HG03060 (cell line): ENCODE measurements around the gene TIGD3.

Source experiments
- ATAC-seq: cut with Tn5 transposase; IDR thresholded peaks from one replicate; pipeline ENCODE4 v1.9.1; 2021; ENCODE audit warnings: low read depth, moderate number of reproducible peaks; ENCODE audit not compliant: unreplicated experiment

TIGD3 gene

DNA sequence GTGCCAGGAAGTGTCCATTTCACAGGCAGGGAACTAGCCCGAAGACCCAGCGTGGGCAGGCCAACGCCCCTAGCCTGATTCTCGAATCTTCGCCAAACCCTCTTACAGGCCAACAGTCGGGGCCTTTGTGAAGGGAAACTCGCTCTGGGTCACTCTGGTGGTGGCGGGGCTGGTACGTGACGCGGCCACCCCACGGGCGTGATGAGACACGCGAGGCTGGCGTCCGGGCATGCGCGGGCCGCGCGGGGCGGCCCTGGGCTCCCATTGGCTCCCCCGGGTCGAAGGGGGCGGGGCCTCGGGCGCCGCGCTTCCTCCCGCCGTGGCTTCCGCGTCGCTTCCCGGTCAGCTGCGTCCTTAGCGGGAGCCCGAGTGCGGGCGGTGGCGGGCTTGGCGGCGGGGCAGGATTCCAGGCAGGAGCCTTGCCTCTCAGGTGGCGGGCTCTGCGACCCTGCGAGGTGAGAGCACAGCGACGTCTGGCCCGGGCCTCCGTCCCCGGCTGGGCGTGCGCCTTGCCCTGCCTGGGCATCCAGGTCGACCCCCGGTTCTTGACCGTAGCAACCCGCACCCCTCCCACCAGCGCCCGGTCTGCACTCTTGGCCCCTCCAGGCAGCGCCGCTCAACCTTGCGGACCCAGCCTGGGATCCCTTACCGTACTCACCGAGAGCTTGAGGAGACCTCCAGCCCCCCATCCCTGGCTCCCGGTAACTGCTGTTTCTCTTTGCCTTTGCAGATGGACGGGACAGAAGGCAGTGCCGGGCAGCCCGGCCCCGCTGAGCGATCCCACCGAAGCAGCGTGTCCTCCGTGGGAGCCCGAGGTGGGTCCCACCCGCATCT, 32.0 kb downstream of the TIGD3 start, which contains the start of gene FRMD8:
TSS of gene FRMD8 (plus strand) at position 331 of the 834 bp plus-strand sequence. CDS start at position 731, 400 bp downstream.
- no peak for ATAC-seq

DNA sequence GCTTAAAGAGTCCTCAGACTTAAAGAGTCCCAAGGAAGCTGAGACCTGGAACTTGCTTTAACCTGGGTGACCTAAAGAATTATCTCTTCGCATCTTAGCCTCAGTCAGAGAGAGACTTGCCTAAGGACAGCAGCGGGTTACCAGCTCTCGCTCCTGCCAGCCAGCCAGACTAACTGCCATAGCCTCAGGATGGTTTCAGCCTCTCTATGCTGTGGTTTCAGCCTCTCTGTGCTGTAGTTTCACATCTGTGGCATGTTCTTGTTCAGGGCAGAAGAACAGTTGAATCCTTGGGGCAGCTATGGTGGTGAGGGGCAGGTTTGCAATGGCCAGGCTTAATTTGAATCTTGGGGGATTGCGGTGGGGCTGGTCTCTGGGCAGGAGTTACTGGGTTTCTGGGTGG, 34.2 kb downstream of the TIGD3 start:
- no peak for ATAC-seq

DNA sequence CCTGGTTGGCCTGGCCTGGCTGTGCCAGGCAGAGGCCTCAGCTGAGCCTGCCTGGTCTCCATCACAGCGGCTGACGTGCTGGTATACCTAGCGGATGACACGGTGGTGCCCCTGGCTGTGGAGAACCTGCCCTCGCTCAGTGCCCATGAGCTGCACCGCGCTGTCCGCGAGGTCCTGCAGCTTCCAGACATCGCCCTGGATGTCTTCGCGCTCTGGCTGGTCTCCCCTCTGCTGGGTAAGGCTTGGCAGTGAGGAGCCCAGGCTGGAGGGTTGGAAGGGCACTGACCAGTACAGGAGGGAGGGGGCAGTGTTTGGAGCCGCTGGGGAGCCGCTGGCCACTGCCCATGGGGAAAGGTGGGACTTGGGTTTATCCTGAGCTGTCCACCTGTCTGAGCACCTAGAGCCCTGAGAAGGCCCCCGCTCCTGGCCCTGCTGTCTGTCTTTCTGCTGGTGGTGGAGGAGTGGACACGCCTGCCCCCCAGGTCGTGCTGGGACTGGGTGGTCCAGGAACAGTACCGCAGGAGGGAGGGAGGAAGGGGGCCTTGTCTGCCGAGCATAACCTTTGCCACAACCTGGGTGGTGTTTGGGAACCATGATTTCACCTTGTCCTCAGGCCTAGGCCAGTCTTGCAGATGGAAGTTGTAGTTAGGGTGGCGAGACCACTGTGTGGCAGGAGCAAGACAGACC, 34.9 kb downstream of the TIGD3 start:
- ATAC-seq: no peak

DNA sequence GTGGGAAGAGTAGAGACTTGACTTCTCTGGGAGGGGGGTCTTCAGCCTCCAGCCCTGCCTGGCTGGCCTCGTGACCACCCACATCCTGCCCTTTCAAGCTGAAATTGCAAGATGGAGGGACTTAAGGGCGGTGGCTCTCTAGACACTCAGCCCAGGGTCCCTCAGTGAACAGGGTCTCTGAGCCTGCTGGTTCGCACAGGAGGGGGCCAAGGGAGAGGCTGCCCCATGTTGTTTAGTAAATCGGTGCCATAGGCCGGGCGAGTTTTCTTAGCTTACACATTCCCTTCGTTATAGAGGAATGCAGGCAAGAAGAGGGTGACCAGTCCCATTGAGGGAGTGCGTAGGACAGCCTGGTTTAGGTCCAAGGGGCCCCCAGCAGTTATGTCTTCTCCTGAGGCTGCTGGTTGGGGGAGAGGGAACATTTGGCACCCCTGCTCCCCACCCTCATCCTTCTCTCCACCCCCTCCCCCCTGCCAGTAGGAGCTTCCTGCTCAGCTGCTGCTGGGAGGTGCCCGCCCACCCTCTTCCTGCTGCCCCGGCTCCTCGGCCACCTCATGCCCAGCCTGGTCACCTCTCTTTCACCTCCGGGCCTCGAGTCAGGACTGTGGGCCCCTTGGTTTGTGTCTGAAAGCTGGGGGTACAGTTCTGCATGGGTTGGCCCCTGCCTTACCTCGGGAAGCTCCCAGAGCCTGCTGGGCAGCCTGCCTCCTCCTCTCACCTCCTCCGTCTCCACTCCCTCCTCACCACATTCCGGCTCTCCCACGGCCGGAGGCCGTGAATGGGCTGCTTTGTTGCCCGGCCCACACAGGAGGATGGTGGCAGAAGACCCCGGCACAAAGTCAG, 35.8 kb downstream of the TIGD3 start:
- ATAC-seq: no peak

DNA sequence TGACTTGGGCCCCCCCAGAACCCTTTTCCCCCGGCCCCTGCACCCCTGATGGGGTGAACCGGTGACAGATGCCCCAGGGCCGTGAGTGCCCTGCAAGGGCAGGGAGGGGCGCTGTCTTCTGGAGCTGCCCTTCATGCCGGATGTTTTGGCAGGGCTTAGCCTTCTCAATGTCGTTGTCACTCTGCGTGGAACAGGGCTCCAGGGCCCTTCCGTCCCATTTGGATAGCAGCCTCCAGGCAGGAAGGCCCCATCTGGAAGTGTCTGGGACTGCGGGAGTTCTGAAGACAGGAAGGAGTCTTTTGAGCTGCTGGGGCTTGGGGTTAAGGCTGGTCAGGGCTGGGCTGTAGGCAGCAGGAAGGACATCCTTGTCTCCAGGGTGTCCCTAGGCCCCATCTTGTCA, 36.4 kb downstream of the TIGD3 start:
- ATAC-seq: no peak

DNA sequence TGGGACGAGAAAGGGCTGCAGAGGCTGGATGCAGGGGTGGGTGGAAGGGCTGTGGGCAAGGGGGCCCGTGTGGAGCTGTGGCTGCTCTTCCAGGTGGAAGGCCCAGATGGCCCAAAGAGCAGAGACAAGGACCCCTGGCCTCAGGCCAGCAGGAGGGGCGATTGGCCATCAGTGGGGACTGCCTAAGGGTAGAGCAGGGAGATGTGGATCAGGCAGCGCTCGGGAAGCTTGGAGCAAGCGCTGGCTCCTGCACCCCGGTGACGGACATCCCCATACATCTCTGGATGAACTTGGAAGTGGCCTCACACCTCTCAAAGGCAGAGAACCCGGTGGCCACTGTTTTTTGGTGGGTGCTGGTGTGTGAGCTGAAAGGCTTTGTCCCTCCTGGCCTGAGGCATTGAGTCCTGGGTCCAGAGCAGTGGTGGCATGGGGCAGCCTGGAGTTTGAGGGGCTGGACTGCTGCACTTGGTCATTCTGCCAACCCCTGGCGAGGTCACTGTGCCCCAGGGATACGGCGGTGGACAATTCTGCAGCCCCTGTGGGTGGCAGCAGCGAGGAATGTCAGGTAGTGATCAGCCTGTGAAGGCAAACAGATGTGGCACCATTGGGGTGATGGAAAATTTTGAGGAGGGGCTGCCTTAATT, 37.8 kb downstream of the TIGD3 start:
- ATAC-seq: no peak

DNA sequence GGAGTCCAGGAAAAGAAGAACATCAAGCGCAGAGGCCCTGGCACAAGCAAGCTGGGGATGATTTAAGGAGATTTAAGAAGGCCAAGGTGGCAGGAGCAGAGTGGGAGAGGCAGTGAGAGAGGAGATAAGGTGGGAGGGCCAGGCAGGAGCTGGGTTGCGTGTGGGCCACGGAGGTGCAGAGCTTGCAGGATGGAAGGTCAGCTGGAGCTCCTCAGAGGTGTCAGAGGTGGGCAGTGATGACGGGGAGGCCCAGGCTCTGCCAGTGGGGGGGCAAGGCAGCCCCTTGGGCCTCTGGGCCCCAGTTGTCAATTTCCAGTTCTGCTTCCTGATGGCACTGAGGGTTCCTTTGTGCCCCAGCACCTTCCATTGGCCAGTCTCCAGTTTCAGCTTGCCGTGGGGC, 38.3 kb downstream of the TIGD3 start:
- ATAC-seq: no peak

DNA sequence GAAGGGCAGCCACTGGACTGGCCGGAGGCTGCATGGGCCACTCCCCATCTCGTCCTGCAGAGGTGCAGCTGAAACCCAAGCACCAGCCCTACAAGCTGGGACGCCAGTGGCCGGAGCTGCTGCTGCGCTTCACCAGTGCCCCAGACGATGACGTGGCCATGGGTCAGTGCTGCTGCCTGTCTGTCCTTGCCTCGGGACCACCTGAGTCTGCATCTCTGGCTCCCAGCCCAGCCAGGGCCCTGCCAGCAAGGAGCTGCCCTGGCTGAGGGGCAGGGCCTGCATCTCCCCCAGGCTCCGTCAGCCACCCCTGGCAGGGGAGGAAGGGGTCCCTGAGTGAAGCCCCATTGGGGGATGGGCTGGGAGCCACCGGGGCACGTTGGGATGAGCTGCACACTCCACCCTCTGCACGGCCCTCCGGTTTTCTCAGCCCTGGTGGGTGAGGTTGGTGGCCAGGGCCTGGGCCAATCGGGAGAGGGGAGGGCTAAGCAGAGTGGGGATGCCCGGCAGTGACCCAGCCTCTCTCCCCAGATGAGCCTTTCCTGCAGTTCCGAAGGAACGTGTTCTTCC, 39.0 kb downstream of the TIGD3 start:
- ATAC-seq: no peak

DNA sequence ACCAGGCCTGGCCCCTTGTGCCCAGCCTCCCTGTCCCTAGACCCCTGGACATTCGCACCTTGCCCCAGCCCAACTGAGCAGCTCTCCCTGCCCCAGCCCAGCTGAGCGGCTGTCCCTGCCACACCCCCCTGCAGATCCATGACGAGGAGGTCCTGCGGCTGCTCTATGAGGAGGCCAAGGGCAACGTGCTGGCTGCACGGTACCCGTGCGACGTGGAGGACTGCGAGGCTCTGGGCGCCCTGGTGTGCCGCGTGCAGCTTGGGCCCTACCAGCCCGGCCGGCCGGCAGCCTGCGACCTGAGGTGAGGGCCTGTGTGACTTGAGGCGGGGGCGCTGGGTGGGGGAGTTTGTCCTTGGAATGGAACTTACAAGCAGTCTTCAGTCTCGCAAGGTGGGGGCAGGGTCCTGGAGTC, 39.6 kb downstream of the TIGD3 start:
- ATAC-seq: no peak

DNA sequence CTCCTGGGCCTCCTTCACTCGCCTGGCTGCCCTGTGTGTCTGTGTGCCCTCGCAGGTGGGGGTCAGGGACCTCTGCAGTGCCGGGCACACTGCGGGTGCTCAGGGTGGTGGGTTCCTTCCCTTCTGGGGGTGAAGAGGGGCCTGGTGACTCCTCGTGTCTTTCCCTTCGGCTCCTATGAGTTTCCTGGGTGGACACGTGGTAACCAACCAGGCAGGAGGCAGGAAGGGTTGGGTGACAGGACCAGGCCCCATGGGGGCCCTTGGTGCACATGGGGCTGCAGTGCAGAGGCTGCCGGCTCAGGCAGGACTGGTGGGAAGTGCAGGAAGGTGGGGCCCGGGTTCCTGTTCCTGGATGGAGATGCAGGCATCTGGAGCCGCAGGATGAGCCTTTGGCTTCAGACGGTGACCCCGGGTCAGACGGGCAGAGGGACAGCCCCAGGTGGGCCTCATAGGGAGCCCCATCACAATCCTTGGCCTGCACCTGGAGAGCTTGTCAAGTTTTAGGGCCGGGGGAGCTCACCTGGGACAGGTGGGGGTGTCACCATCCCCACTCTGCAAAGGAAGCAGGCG, 41.5 kb downstream of the TIGD3 start:
- ATAC-seq: no peak

DNA sequence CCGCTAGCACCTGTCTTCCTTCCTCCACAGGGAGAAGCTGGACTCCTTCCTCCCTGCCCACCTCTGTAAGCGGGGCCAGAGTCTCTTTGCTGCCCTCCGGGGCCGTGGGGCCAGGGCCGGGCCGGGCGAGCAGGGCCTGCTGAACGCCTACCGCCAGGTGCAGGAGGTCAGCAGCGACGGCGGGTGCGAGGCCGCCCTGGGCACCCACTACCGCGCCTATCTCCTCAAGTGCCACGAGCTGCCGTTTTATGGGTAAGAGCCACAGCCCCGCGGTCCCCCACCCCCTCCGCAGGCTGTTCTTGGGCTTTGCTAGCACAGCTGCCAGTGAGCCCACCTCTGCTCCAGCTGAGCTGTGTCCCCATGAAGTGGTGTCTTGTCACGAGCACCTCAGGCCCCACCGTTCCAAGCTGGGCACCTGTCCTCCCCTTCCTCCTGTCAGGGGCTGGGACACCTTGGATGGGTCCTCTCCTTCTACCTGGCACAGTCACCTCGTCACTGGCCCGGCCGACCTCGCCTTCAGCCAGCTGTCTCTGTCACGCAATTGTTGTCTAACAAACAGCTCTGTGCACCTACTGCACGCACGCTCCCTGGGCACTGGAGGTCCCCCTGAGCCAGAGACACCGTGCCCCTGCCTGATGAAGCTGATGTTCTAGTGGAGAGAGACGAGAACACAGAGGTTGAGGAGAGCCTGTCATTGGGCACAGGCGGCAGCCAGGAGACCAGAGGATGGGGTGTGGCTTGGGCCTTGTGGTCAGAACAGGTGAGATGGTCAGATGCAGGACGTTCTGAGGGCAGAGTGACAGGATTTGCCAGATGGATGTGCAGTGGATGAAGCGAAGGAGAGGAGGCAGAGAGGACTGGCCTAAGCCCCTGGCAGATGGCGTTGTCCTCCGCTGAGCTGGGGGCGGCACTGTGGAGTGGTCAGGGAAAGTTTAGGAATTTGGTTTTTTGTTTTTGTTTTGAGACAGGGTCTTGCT, 42.5 kb downstream of the TIGD3 start:
- no peak for ATAC-seq

DNA sequence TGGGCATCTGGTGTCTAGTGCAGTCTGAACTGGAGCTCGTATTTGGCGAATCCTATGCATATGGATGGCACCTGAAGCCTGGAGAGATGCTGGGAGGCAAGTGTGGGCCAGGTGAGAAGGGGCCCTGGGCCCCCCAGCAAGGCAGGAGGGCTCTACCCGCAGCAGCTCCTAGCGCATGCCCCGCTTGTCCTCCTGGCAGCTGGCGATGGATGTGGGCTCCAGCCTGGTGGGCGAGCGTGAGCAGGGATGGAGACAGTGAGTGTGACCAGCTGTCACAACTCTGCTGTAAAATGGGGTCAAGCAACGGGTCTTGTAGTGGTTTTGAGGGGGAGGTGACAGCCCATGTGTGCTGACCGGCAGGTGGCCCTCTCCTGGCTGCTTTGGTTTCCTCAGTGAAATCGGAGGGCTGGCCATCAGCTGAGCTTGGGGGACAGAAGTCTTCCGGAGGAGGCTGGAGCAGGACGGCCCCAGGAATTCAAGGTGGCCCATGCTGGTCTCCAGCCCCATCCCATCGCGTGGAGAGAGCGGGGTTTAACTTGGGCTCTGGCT, 43.9 kb downstream of the TIGD3 start:
- ATAC-seq: no peak

DNA sequence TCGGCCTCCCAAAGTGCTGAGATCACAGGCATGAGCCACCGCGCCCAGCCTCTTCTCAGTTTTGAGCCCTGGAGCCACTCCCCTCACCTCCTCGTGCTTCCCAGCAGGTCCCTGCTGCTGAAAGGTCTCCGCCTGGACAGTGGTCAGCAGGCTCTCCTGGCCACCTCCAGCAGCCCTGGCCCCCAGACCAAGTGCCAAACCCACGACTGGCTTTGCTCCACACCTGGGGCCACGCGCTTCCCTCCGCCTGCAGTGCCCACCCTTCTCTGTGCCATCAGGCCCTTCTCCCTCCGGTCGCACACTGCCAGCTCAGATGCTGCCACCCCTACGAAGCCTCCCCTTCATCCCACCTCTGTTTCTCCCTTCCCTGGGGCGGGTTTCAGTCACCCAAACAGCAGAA, 44.7 kb downstream of the TIGD3 start:
- no peak for ATAC-seq

DNA sequence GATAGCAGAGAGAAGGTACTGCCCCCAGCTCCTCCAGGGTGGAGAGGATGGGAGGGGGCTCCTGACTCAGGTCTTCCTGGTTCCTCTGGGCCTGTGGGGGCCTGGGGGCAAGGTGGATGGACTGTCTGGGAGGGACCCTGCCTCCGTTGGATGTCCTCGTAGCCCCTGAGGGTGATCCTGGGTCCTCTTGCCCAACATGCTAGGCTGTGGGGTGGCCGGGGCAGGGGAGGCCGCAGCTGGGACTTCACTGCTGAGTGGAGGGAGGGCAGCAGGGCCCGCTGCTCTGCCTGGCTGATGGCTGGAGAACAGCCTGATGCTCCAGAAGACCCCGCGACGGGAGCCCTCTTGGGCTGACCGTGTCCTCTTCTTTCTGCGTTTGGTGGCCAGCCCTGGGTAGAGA, 45.3 kb downstream of the TIGD3 start:
- no peak for ATAC-seq

DNA sequence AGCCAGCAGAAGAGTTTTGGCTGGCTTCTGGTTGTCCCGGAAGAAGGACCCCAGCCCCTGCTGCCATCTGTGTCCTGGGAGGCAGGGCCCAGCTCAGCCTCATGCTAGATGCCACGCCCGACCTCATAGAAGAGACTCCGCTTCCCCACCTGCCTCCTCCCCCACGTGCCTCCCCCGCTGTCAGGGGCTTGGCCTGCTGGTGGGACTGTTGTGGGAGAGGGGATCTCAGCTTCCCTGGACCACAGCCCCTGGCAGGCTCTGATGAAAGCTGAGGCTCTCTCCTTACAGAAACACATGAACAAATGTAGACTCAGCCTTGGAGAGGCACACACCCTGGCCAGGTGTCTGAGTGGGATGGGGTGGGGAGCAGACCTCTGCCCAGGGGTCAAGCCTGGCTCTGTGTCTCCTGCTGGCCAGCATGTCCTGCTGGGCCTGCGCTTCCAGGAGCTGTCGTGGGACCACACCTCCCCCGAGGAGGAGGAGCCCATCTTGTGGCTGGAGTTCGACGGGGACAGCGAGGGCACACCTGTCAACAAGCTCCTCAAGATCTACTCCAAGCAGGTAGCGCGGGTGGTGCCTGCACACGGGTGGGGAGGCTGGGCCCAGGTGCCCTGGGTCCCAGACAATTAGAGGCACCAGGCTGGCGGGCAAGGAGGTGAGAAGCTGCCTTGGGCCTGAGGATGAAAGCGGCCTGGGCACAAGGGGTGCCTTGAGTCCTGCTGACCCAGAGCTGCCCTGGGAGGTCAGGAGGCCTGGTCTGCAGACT, 45.9 kb downstream of the TIGD3 start:
- ATAC-seq: no peak

DNA sequence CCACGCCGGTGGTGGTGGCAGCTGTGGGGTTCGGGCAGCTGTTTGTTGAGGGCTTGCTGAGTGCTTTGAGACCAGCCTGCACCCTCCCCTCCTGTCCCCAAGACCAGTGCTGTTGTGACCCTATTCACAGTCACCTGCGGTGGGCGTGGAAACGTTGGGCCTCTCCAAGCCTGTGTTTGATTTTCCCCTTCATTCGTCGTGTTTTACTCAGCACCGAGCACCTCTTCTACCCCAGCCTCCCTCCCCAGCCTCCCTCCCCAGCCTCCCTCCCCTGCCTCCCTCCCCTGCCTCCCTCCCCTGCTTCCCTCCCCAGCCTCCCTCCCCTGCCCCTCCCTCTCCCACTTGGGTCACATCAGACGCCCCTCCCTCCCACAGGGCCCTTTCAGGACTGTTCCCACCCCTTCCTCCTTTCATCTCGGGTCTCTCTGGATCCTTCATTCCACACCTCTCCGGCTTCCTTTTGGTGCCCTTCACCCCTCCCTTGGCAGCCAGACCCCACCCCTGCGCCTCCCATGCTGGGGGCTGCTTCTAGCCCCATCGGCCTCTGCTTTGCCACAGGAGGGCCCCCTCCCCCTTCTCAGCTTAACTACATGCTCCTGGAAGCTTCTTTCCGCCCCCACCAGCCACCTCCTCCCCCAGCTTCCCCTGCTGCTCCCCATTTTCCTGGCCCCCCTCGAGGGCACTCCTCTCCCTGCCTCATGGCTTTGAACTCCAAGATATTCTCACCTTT, 46.7 kb downstream of the TIGD3 start:
- no peak for ATAC-seq

DNA sequence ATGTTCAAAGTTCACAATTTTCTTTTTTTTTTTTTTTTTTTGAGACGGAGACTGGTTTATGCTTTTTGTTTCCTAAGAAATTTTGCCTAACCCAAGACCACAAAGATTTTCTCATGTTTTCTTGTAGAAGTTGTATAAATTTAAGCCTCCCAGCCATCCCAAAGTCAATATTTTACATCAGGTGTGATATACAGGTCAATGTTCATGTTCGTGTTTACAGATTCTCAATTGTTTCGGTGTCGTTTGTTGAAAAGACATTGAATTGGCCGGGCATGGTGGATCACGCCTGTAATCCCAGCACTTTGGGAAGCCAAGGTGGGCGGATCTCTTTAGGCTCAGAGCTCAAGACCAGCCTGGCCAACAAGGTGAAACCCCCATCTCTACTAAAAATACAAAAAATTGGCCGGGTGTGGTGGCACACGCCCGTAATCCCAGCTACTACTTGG, 47.3 kb downstream of the TIGD3 start:
- no peak for ATAC-seq
